ENCODE measurements around the gene SPAG16.

DNA sequence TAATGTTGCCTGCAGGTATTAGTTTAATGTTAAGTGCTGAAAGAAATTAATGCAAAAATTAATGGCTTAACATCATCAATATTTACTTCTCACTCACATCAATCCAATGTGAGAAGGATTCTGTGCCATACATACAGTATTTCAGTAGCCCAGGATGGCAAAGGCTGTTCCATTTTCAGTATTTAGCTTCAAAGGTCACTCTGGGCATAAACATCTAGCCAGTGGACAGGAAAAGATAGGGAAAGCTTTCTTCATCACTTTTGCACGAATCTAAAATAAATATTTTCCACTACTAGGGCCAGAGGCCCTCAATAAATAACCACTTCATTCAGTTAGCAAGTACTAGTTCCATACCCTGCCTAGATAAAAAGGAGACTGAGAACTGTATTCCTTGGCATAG lies 890.3 kb downstream of the SPAG16 start:
- no peak for TF ChIP-seq POLR2A (IDR thresholded peaks at IDR 0.05)
- TF ChIP-seq, protein P1, sequence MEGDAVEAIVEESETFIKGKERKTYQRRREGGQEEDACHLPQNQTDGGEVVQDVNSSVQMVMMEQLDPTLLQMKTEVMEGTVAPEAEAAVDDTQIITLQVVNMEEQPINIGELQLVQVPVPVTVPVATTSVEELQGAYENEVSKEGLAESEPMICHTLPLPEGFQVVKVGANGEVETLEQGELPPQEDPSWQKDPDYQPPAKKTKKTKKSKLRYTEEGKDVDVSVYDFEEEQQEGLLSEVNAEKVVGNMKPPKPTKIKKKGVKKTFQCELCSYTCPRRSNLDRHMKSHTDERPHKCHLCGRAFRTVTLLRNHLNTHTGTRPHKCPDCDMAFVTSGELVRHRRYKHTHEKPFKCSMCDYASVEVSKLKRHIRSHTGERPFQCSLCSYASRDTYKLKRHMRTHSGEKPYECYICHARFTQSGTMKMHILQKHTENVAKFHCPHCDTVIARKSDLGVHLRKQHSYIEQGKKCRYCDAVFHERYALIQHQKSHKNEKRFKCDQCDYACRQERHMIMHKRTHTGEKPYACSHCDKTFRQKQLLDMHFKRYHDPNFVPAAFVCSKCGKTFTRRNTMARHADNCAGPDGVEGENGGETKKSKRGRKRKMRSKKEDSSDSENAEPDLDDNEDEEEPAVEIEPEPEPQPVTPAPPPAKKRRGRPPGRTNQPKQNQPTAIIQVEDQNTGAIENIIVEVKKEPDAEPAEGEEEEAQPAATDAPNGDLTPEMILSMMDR (IDR thresholded peaks at IDR 0.05), result no peak

Data from heart left ventricle (tissue), 13 donors.